Right ventricle myocardium superior (tissue), 1 donor: Measurements from ENCODE around the gene PET117. TPM values are rescaled to one million over a fixed set of nuclear protein-coding genes. Genes with fewer than 3 reads are reported as not detected.
"Not testable (repeated sequence)": the region's sequence is repeated elsewhere in the genome, so short reads cannot be mapped to it uniquely, and the experiment has no call there.

Experiments
- ATAC-seq: fragments of 200-7000 bp; cut with Tn5 transposase; one replicate; pipeline ENCODE4 v1.9.1; 2020; ENCODE audit warnings: mild to moderate bottlenecking; ENCODE audit not compliant: poor library complexity
- DNase-seq: peaks from one replicate; pipeline ENCODE4 v3.0.0-alpha.2; 2020
- intact Hi-C: fragments of 100-400 bp; cut with DNase I; formaldehyde crosslinking; loops from one replicate; pipeline ENCODE4 v1.11.2; 2022
- long read RNA-seq: library from polyadenylated mRNA; unstranded; transcript quantifications from one replicate; pipeline ENCODE4 v2.0.0, GENCODE V29; 2021
- total RNA-seq: library from RNA; stranded (reverse); fragmentation: NEBNext Ultra II Directional; extraction: Animal tissue kit (Norgen Biotek cat#: 25700); gene quantifications from one replicate; pipeline ENCODE4 v1.2.1, GENCODE V29; 2021
- donor health status: DM: no; HTN: yes; CAD: no; lungs with severe emphysema.

The PET117 gene, protein sequence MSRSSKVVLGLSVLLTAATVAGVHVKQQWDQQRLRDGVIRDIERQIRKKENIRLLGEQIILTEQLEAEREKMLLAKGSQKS
- 12.0 TPM for total RNA-seq
- long read RNA-seq, transcript PET117-201 (2 exons, 1,141 nt) = major isoform, 7 of 7 reads
- long read RNA-seq, partial matches to known transcripts = 0 of 7 reads
- long read RNA-seq, other reads (novel, unspliced or antisense) = 0 of 7 reads

DNA sequence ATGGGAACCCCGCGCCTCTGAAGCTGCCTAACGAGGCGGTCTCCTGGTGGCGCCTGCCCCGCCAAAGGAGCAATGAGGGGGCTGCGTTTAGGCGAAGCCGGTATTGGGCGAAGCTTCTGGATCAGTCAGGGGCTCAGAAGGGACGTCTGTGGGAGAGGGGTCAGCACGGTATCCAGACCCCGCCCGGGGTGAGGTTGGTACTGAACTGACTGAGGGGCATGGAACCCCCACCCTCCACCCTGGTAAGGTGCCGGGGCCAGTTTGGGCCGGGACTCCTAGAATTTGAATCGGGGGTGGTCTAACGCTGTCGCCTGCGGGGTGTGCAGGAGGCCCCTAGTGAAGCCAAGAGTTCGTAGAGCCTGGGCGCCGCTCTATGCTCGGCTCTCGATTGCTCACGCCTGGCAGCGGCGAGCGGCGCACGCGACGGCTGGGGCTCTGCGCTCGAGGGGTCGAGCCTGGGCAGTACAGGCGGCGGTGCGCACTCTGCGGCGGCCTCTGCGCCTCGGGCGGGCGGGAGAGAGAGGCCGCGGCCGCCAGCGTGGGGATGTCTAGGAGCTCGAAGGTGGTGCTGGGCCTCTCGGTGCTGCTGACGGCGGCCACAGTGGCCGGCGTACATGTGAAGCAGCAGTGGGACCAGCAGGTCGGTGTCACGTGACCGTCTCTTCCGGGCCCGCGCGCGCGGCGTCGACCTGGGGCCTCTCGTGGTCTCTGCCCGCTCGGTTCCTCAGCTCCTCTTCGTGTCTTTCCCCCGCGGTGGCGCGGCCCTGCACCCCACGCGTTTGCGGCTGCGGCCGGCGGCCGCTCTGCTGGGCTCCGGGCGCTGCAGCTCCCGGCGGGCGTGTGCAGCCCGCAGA, at the start of gene PET117, which contains the start of gene KAT14:
TSS of gene PET117 (plus strand) at position 452 of the 854 bp plus-strand sequence. CDS start at position 545, 93 bp downstream.
TSS of gene KAT14 (plus strand) at position 452 of the 854 bp plus-strand sequence. CDS start 4,798 bp downstream, outside the sequence.
- DNase-seq (peak; percentile 95), ATAC-seq (peak; percentile 100)
- intact Hi-C loops = loop anchor here (10.0 kb wide), 1 partner anchor 147 kb away; the partner anchor contains the start of gene ZNF133

DNA sequence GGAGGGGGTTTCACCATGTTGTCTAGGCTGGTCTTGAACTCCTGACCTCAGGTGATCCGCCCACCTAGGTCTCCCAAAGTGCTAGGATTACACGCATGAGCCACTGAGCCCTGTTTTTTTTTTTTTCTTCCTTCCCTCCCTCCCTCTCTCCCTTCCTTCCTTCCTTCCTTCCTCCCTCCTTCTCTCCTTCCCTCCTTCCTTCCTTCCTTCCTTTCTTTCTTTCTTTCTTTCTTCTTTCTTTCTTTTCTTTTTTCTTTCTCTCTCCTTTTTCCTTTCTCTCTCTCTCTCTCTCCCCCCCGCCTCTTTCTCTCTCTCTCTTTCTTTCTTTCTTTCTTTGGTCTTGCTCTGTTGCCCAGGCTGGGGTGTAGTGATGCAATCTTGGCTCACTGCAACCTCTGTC, 49.4 kb upstream of the PET117 start:
- intact Hi-C loops, ATAC-seq, DNase-seq: not testable (repeated sequence)

DNA sequence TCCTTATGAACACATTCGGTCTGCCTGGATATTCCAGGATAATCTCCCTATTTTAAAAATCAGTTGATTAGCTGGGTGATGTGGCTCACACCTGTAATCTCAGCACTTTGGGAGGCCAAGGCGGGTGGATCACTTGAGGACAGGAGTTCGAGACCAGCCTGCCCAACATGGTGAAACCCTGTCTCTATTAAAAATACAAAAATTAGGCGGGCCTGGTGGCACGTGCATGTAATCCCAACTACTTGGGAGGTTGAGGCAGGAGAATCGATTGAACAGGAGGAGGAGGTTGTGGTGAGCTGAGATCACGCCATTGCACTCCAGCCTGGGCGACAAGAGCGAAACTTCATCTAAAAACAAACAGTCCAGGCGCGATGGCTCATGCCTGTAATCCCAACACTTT, 48.8 kb upstream of the PET117 start:
- intact Hi-C loops, ATAC-seq, DNase-seq: not testable (repeated sequence)

DNA sequence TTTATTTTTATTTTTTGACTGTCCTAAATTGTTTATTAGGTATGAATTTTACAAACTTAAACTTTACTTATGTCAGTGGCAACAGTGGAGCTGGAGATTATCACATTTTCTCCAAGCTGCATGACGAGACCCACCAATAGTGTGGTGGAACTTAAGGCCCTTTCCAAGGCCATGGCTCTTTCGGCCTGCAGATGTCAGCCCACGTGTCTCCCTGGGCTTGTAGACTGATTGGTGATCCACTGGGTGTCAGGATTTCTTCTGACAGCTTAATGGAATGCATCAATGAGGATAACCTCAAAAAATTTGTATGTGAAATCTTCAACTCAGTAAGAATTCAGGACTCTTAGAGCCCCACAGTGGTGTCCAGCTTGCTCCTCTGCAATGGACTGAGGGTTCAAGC, 47.6 kb upstream of the PET117 start:
- ATAC-seq = no peak
- intact Hi-C loops = no loop called here

DNA sequence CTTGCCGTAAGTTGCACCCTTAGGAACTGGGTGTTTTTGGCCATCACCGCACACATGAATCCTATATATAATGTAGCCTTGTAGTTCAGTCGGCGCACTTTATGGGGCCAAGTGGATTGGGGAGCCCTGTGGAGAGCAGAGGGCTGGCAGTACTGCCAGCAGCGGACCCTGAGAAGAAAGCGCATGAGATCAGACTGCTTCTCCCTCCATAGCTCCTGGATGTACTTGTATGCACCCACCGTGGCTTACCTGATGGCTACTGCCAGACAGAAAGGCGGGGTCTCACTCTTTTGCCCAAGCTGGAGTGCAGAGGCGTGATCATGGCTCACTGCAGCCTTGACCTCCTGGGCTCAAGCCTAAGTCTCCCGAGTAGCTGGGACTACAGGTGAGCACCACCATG, 47.2 kb upstream of the PET117 start:
- ATAC-seq = no peak
- DNase-seq = no peak
- intact Hi-C loops = no loop called here

More for the DNA sequence above, 47.6 kb upstream of the PET117 start:
- DNase-seq = no peak

DNA sequence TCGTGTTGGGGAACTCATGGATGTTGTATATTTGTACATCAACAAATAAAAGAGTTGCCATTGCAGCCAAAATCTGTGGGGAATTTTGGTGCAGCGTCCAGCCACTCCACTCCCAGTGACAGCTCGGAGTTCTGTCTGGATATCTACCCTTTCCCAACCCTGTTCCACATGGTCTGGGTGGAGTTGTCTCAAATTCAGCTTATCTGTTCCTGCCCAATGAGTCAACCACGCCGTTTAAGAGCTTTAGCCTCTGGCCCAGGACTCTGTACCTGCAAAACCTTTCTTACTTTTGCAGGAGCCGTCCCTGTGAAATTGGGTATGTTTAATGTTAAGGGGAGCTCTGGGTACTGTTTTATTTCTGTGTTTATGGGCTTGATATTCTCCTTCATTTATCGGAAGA, 46.0 kb upstream of the PET117 start:
- DNase-seq (no peak), ATAC-seq (no peak)
- intact Hi-C loops = no loop called here

DNA sequence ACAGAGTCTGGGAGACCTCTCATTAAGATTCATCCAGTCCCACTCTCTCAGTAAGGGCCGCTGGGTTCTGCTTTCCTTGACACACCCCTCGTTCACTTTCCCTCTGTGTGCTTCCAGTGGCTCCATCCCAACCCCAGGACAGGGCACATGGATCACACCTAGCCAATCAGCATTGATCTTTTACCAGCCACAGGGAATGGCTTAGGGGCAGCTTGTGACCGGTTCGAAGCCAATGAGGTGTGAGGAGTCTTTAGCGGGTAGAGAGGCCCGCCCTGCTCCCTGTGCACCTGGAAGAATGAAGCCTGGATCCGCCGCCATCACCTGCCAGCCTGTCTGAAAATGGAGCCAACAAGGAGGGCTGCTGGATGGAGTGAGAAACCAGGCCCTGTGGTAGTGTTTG, 44.8 kb upstream of the PET117 start:
- intact Hi-C loops = no loop called here
- DNase-seq = no peak
- no peak for ATAC-seq

DNA sequence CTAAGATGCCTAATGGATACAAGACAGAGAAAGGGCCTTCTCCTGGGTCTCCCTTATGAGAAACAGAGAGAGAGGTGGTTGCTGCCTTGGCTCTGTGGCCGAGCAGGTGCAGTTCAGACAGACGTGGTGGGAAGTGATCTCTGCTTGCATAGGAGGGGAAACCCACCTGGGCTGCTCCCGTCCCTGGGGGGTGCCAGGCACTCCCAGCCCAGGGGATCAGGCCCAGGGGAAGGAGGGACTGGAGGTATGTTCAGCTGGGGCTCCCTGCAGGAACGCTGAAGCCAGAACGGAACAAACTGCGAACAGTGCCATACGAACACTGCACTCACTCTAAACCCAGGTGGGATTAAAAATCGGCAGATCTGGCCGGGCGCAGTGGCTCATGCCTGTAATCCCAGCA, 44.3 kb upstream of the PET117 start:
- ATAC-seq (no peak), DNase-seq (no peak)
- intact Hi-C loops = no loop called here

DNA sequence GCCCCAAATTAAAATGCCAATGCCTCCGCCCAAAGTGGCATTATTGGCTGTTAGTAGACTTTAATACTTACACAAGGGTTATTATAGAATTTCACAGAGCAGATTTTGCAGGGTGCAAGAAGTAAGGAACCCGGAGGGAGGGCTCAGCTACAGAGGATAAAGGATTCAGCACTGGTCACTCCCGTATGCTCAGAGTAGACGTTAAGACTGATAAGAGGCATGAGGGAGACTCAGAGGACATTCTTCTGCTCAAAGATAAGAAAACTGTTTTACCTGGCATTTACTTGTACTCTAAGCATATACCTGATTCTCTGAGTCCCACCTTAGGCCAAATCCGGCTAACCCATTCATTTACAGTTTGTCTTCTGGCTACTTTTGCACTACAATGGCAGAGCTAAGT, 43.5 kb upstream of the PET117 start:
- intact Hi-C loops = no loop called here
- DNase-seq (no peak), ATAC-seq (no peak)

DNA sequence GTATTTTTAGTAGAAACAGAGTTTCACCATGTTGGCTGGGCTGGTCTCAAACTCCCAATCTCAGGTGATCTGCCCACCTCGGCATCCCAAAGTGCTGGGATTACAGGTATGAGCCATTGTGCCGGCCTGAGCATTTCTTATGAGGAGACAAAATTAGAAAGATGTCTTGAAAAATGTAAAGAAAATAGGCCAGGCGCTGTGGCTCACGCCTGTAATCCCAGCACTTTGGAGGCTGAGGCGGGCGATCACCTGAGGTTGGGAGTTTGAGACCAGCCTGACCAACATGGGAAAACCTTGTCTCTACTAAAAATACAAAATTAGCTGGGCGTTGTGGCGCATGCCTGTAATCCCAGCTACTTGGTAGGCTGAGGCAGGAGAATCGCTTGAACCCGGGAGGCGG, 37.1 kb upstream of the PET117 start:
- intact Hi-C loops, DNase-seq, ATAC-seq: not testable (repeated sequence)

DNA sequence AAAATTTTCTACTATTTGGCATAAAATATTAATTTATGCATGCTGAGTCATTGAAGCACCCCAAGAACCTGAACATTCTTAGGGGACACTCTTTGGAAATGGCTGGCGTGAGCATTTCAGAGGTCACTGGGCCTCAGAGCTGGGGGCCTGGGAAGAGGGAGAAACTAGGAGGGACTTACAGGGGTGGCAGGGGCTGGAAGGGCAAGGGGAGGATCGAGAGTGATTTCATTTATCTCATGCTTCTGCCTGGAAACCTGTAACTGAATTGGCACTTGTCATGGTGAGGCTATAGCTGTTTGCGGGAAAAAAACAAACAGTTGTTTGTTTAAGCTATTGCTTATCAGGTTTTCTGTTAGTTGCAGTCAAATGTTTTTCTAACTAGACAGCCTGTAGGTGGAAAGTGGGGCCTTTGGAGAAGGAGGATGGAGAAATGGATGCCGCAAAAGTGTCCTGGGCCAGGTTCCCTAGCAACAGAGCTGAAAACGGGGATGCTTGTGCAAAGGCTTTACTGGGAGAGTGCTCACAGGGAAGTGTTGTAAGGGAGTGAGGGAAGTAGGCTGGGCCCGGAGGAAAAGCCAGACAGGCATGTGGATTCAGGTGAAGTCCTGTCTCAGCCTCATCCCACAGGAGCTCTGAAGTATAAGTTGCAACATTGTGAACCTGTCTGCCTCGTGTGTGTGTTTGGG, 36.4 kb upstream of the PET117 start:
- no peak for ATAC-seq
- intact Hi-C loops = no loop called here
- no peak for DNase-seq

DNA sequence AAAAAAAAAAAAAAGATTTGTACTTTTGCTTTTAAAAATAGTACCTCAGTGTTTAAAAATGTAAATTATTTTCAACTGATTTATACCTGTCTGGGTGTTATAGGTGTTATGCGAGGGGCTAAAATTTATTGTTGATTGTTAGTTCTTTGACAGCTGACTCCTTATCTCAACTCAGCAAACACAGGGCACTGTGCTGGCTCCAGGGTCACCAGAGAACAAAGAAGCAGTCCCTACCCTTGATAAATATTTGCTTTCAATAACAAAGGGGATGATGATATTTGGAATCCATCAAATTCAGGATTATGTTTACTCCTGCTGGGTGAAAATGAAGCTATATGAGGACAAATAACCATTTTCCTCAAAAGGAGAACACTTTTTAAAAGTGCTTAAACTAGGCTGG, 34.2 kb upstream of the PET117 start:
- no peak for DNase-seq
- no peak for ATAC-seq
- intact Hi-C loops = no loop called here

DNA sequence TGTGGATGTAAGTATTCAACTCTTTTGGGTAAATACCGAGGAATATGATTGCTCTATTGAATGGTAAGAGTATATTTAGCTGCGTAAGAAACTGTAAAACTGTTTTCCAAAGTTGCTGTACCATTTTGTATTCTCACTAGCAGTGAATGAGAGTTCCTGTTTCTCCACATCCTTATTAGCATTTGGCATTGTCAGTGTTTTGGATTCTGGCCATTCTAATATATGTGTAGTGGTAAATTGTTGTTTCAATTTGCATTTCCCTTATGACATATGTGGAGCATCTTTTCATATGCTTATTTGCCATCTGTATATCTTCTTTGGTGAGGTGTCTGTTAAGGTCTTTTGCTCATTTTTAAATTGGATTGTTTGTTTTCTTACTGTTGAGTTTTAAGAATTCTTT, 29.3 kb upstream of the PET117 start:
- intact Hi-C loops = no loop called here
- ATAC-seq (no peak), DNase-seq (no peak)

DNA sequence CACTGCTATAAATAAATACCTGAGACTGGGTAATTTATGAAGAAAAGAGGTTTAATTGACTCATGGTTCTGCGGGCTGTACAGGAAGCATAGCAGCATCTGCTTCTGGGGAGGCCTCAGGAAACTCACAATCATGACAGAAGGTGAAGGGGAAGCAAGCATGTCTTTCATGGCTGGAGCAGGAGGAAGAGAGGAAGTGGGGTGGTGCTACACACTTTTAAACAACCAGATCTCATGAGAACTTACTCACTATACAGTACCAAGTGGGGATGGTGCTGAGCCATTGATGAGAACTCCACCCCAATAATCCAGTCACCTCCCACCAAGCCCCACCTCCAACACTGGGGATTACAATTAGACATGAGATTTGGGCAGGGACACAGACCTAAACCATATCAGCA, 9.1 kb upstream of the PET117 start:
- intact Hi-C loops, ATAC-seq, DNase-seq: not testable (repeated sequence)

DNA sequence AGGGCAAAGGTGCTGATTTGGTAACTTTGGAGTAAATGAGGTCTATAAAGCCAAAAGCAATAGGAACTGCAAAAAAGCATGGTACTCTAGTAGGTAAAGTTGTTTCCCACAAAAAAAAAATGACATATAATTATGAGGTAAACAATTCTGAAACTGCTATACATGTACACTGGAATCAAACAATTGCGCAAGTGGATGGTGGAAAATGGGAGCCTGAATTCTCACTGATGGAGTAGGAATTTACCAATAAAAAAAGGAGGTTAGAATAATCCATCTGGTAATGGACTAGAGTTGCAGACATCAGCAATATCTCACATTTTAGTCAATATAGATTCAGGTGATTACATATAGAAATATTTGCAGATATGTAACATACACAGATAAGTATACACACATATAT, 5.0 kb upstream of the PET117 start:
- intact Hi-C loops = loop anchor here (10.0 kb wide), 1 partner anchor 152 kb away; the partner anchor contains the start of gene ZNF133
- DNase-seq = no peak
- ATAC-seq = no peak

DNA sequence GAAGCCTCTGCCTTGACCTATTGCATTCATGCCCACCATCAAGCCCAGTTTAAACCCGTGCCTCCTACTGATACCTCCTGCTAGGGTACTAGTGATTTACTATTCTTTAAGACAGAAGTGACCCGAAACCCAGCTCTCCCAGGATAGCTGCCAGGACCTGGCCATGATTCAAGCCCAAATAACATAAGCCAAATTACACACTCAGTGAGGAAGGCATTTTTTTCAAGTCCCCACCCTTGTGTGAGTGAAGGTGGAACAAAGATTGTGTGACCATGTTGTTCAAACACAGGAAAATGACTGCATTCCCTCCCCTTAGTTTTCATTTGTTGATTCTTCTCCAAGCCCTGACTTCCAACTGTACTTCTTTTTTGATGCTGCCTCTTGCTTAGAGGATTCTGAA, 3.7 kb upstream of the PET117 start:
- ATAC-seq = no peak
- DNase-seq = no peak
- intact Hi-C loops = loop anchor here (10.0 kb wide), 1 partner anchor 151 kb away; the partner anchor contains the start of gene ZNF133

DNA sequence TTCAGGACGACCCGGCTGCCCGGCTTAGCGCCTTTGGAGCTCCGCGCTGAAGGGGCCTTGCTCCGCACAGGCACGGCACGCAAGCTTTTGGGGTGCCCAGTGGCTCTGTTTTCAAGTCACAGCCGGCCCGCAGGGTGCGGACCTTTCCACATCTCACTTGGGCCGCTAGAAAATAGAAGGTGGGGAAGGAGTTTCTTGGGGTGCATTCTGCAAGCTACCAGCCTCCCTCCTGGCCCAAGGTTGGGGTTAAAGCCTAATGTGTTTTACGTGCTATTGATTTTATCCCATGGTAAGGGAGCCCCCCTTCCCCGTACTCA, 561 bp downstream of the PET117 start:
- ATAC-seq = peak; percentile 63
- intact Hi-C loops = loop anchor here (10.0 kb wide), 1 partner anchor 147 kb away; the partner anchor contains the start of gene ZNF133
- DNase-seq = no peak

DNA sequence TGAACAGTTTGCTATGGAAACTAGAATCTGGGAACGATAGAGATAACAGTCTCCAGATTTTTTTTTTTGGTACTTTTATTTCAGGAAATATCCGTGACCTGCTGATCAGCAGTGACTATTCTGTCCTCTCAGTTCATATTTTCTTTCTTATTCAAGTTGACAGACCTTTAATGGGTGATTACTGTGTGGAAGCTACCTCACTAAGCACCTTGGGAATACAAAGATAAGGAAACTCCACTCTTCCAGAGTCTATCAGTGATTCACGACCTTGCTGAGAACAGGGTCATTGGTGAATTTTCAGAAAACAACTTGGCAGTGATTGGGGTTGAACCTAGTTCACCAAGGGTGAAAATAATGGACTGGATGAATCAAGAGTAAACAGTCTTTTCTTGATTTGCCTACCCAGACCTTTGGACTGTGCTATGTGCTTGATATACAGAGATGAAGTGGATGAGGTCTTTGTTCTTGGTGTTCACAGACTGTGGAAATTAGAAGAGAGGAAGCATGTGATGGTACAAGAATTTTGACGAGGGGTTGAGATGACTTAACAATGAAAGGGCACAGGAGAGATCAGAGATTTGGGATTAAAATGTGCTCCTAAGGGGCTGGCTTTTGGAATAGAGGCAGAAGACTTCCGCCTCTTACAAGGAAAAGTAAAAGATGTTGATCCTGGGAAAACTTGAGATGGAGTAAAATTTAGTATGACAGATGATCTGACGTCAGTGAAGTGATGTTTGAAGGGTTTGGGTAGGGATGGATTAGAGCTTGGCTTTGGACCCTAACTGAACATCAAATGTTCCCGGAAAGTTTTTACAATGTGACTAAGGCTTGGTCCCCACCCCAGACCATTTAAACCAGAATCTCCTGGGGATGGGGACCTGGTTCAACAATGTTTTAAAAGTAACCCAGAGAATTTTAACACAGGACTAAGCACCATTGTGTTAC, 1.2 kb downstream of the PET117 start:
- DNase-seq = no peak
- no peak for ATAC-seq
- intact Hi-C loops = loop anchor here (10.0 kb wide), 1 partner anchor 146 kb away; the partner anchor contains the start of gene ZNF133
